ENCODE results near the gene GOT1.

Gene GOT1

GRCh38 chr10:99353182-99353581, 77.2 kb downstream of the GOT1 start:
- no peak for DNase-seq

- DNase-seq: no peak
Observed at GRCh38 chr10:99347672-99348071, 82.8 kb downstream of the GOT1 start.
